Mucosa of rectum (tissue), 2 donors: ENCODE data around the gene MFRP.

Source experiments
- H3K27ac ChIP-seq, 2 donors: one replicate each; pipeline ENCODE4 v1.7.0; 2013; ENCODE audit warnings: inconsistent platforms in 2 of 2, low read depth in 2 of 2, low read length in 2 of 2
- H3K27me3 ChIP-seq, 2 donors: one replicate each; pipeline ENCODE4 v1.7.0; 2013; ENCODE audit warnings: low read length in 2 of 2; ENCODE audit not compliant: control insufficient read depth in 2 of 2, insufficient read depth in 2 of 2
- H3K36me3 ChIP-seq, 2 donors: one replicate each; pipeline ENCODE4 v1.7.0; 2013; ENCODE audit warnings: low read length in 2 of 2; ENCODE audit not compliant: control insufficient read depth in 2 of 2, insufficient read depth in 2 of 2
- H3K4me1 ChIP-seq, 2 donors: one replicate each; pipeline ENCODE4 v1.7.0; 2013; ENCODE audit warnings: low read length in 2 of 2, mild to moderate bottlenecking in 1 of 2; ENCODE audit not compliant: control insufficient read depth in 2 of 2, insufficient read depth in 2 of 2
- H3K4me3 ChIP-seq, 2 donors: one replicate each; pipeline ENCODE4 v1.7.0; 2013; ENCODE audit warnings: low read length in 2 of 2
- H3K9ac ChIP-seq, 2 donors: one replicate each; pipeline ENCODE4 v1.7.0; 2013; ENCODE audit warnings: low read length in 2 of 2, low read depth in 1 of 2, mild to moderate bottlenecking in 1 of 2
- H3K9me3 ChIP-seq, 2 donors: one replicate each; pipeline ENCODE4 v1.7.0; 2013; ENCODE audit warnings: low read length in 2 of 2; ENCODE audit not compliant: control insufficient read depth in 2 of 2
- donor health status: healthy.
- donor health status: Normal muscosa, but diverticular disease.

The MFRP gene

DNA sequence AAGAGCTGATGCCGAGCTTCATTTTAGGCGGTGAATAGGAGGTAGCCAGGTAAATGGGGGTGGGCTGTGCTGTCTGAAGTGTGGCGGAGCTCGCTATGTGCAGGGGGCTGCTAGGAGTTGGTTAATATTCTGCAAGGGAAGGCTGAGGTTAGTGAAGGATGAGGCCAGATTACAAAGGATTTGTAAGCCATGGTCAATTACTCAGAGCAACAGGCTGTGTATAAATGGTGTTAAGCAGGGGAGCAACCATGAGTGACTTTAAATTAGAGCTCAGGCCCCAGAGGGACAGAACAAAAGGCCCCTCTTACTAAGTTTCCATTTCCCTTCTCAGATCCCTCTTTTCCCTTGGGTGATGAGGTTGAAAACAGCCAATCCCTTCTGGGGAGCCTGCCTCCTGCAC is 22.3 kb downstream of the MFRP start:
- Histone ChIP-seq H3K27ac (no peak overlapping the region), H3K4me1 (peaks cover 9 to 17% of the 10 kb centered on the region in 2 donors), H3K27me3 (peaks cover 0 to 14% of the 10 kb centered on the region in 2 donors), H3K9ac (no peak overlapping the region), H3K9me3 (no peaks in the 10 kb centered on the region), H3K36me3 (no peaks in the 10 kb centered on the region), H3K4me3 (no peak overlapping the region)

DNA sequence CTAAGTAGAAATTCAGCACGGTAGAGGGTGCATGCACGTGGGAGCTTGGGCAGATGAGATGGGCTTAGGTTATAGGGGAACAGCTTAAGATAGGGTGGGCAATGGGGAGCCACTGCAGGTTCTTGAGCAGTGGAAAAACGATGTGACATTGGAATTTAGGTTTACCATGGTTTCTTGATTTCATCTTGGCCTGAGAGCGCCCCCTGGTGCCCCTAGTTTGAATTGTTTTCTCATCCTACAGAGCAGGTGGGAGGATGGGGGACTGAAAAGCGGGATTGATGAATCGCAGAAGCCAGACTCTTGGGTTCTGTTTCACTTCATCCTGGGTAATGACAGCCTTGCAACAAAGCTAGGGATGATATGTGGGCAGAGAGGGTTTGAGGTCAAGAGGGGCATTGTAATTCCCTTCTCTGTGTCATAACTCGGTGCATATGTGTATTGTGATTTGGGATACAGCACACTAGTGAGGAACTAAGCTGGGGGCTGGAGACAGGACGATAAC is 22.9 kb downstream of the MFRP start:
- Histone ChIP-seq H3K4me1 (peaks cover 11 to 22% of the 10 kb centered on the region in 2 donors), H3K4me3 (no peak overlapping the region), H3K27me3 (peaks cover 0 to 20% of the 10 kb centered on the region in 2 donors), H3K36me3 (no peaks in the 10 kb centered on the region), H3K27ac (no peak overlapping the region), H3K9me3 (no peaks in the 10 kb centered on the region), H3K9ac (no peak overlapping the region)

DNA sequence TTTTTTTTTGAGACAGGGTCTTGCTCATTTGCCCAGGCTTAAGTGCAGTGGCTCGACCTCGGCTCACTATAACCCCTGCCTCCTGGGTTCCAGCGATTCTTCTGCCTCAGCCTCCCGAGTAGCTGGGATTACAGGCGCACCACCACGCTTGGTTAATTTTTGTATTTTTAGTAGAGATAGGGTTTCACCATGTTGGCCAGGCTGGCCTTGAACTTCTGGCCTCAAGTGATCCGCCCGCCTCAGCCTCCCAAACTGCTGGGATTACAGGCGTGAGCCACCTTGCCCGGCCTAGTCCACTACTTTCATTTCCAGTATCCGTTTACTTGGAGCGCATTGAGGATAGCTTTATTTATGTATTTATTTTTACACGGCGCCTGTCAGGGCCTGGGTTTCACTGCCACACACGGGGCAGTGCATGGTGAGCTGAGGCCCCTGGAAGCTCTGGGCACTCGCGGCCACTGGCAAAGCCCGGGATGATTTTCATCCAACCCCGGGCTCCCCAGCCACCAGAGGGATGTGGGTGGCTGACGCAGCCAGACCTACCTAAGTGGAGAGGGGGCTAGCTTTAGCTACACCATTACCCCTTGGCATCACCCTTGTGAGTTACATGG is 23.5 kb downstream of the MFRP start:
- H3K27me3 ChIP-seq: peaks cover 2 to 25% of the 10 kb centered on the region in 2 donors
- H3K4me3 ChIP-seq: no peak overlapping the region
- H3K4me1 ChIP-seq: peaks cover 11 to 24% of the 10 kb centered on the region in 2 donors
- no peaks in the 10 kb centered on the region for H3K36me3 ChIP-seq
- no peak overlapping the region for H3K9ac ChIP-seq
- no peak overlapping the region for H3K27ac ChIP-seq
- H3K9me3 ChIP-seq: no peaks in the 10 kb centered on the region

DNA sequence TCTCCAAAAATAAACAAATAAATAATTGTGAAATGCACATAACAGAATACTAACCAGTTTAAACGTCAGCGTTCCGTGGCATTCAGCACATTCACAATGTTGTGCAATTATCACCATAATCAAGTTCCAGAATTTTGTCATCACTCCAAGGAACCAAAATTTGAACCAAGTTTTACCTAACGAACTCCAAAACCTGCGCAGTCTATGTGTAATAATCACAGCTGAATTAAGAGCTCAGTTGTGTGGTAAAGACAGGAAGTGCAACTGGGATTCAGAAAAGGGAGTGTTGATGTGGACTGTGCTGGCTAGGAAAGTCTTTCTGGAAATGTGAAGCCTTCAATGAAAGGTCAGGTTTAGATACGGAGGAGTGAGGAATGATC is 24.2 kb downstream of the MFRP start:
- Histone ChIP-seq H3K9ac (no peak overlapping the region), H3K9me3 (no peaks in the 10 kb centered on the region), H3K27ac (peak overlapping the region in 1 of 2 donors; percentile 13), H3K4me3 (no peak overlapping the region), H3K4me1 (peaks cover 11 to 29% of the 10 kb centered on the region in 2 donors), H3K27me3 (peaks cover 4 to 25% of the 10 kb centered on the region in 2 donors), H3K36me3 (no peaks in the 10 kb centered on the region)

DNA sequence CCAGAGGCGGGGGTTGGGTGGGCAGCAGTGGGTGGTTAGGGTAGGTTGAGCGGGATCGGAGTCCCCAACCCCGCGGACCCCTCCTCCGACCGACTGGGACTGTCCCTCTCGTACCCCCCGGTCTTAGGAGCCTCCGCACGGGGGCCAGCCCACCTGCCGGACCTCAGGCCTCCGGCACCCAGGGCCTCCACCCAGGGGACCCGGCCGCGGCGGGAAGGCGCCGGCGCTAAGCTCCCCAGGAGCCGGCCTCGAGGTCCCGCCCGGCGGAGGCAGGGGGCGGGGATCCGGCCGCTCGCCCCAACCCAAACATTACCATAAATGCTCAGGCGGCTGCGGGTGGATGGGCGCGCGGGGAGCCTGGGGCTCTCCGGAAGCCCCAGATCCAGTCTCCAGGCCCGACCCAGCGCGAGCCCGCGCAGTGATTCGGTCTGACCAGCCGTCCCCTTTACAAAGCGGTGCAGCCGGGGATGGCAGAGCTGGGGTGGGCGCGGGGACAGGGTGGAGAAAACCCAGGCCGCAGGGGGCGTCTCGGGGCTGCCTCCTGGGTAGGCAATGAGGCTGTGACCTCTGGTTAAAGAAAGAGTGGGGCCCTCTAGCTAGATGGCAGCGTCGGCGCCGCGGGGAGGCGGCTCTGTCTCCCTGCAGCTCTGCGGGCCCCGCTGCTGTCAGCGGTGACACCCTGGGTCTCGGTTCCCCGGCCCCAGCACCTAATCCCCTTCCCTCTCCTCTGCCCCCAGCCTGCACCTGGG is 25.6 kb downstream of the MFRP start:
- Histone ChIP-seq H3K27ac (peak overlapping the region; percentile 77 to 83), H3K9ac (peak overlapping the region; percentile 38 to 70), H3K4me1 (peaks cover 12 to 34% of the 10 kb centered on the region in 2 donors), H3K9me3 (no peaks in the 10 kb centered on the region), H3K4me3 (peak overlapping the region; percentile 44 to 70), H3K27me3 (peaks cover 10 to 32% of the 10 kb centered on the region in 2 donors), H3K36me3 (no peaks in the 10 kb centered on the region)

DNA sequence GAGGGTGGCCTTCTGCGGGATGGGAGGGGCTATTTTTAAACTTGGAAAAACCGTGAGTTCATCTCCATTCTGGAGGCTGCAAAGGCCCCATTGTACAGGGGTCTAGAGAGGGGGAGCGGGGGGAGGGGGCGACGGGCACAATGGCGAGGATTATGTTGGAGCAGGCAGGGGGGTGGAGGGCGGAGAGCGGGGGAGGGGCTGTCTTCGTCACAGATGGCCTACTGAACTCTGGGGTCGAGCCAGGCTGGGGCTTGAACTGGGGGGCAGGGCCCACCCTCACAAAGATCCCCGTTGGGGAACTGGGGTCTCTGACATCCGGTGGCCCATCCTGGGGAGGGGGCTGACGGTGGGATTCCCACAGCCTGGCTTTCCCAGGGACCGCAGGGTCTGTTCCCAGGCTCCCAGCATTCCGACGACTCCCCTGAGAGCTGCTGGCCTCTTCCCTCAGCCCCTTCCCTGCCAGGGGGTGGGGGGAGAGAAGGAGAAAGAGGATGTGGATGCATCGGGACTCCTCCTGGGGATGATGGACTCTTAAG is 26.2 kb downstream of the MFRP start:
- Histone ChIP-seq H3K27ac (peak overlapping the region; percentile 77 to 83), H3K4me1 (peaks cover 18 to 40% of the 10 kb centered on the region in 2 donors), H3K27me3 (peaks cover 14 to 38% of the 10 kb centered on the region in 2 donors), H3K4me3 (peak overlapping the region; percentile 31 to 44), H3K9ac (peak overlapping the region; percentile 2 to 70), H3K9me3 (no peaks in the 10 kb centered on the region), H3K36me3 (no peaks in the 10 kb centered on the region)

DNA sequence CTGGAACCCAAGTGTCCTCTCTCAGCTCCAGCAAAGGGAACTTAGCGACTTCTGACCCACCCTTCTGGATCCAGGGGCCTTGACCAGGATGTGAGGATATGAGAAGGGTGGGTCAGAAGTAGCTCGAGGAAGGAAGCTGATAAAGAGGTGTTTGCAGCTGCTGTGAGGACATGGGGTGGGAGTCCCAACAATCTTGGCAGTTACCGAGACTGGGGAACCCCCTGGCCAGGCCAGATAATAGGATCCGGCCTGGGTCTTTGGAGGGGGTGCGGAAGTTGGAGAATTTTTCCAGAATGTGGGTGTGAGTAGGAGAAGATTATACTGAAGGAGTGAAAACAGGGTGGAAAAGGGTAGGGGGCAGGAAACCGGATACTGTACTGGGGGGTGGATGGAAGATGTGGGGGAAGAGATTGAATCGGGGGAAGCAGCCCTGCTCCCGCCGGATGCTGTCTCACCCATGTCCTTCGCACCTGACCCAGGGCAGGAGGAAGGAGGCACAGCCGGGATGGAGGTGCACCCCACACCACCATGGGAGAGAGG is 26.7 kb downstream of the MFRP start:
- Histone ChIP-seq H3K4me3 (no peak overlapping the region), H3K9ac (no peak overlapping the region), H3K4me1 (peaks cover 19 to 44% of the 10 kb centered on the region in 2 donors)

DNA sequence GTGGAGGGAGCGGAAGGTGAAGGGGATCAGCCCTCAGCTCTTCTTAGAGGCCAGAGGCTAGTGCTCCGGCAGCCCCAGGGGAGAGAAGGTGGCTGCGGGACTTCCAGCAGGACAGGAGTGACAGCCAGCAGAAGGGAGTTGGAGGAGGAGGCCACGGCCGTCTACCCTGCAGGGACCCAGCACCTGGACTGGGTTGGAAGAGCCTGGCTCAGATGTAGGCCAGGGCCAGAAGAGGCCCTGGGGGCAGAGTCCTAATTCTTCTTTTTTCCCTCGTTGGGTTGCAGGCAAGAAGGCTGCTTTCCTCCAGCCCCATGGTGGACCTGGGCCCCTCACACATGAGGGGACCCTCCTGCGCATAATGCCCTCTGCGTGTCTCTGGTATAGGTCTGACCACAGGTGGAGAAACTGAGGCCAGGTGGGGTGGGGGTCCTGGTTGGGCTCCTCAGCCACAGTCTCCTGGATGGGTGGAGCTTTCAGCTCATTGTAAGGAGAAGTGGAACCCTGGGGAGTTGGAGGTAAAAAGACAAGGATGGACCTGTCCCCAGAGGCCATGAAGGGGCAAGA is 27.3 kb downstream of the MFRP start:
- Histone ChIP-seq H3K27ac (peak overlapping the region; percentile 67 to 83), H3K4me1 (peaks cover 19 to 44% of the 10 kb centered on the region in 2 donors), H3K27me3 (peaks cover 18 to 46% of the 10 kb centered on the region in 2 donors)

More for the DNA sequence above, 26.7 kb downstream of the MFRP start:
- no peaks in the 10 kb centered on the region for H3K36me3 ChIP-seq
- no peaks in the 10 kb centered on the region for H3K9me3 ChIP-seq
- H3K27me3 ChIP-seq: peaks cover 18 to 44% of the 10 kb centered on the region in 2 donors
- H3K27ac ChIP-seq: peak overlapping the region; percentile 67 to 83

DNA sequence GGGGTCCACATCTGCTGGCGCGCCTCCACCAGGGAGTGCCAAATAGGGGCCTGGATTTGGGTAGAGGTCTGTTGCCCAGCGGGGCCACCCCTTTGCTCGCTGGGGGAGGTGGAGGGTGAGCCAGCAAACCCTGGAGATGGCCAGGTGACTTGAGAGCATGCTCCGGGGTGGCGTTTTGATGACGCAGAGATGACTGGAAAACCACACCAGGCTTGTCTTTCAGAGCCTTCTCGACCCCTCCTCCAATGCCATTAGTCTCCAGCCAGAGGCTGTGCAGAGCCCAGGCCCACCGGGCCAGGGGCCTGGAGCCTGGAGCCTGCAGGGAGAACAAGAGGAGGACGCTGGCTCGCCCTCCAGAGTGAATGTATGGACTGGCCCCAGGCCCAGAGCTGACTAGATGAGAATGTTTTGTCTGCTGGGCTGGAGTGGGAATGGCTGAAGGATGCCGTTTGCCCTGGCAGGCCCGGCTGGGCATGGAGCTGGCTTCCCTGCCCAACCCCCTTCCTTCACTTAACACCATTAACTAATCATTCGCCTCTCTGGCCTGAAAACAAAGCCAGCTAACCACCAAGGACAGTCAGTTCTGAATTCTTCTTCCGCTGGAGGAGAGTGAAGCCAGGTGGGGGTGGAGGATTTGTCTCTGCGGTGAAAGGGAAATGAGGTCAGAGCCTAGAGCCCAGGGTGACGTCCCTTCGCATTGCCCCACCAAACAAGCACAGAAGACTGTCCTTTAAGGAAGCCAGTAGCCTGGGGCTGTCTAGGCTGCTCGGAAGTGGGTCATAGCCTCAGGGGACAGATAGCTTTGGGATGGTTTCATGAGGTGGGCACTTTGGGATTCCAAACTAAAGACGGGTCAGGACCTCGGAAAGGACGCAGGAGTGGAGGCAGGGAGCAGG is 28.0 kb downstream of the MFRP start:
- Histone ChIP-seq H3K27ac (peak overlapping the region; percentile 67 to 83), H3K4me1 (peaks cover 19 to 44% of the 10 kb centered on the region in 2 donors), H3K4me3 (no peak overlapping the region), H3K27me3 (peaks cover 18 to 46% of the 10 kb centered on the region in 2 donors), H3K9me3 (no peaks in the 10 kb centered on the region), H3K36me3 (no peaks in the 10 kb centered on the region), H3K9ac (peak overlapping the region in 1 of 2 donors; percentile 38)

More for the DNA sequence above, 27.3 kb downstream of the MFRP start:
- no peaks in the 10 kb centered on the region for H3K36me3 ChIP-seq
- no peak overlapping the region for H3K4me3 ChIP-seq
- peak overlapping the region in 1 of 2 donors; percentile 38 for H3K9ac ChIP-seq
- no peaks in the 10 kb centered on the region for H3K9me3 ChIP-seq
